ENCODE measurements around the gene GPR15.
"Not testable (repeated sequence)": the region's sequence is repeated elsewhere in the genome, so short reads cannot be mapped to it uniquely, and the experiment has no call there.

The GPR15 gene

GRCh38 chr3:98556164-98557130, 24.7 kb downstream of the GPR15 start:
- TF ChIP-seq CTCF (IDR thresholded peaks at IDR 0.05; ENCODE audit: unreplicated experiment in 3 of 3) = no peak
- H3K9me3 Mint-ChIP-seq = no peaks in the 10 kb centered on the region
- H3K36me3 Mint-ChIP-seq (ENCODE audit: low read depth) = no peaks in the 10 kb centered on the region
- H3K27me3 Mint-ChIP-seq (ENCODE audit: low read depth) = no peaks in the 10 kb centered on the region
- no peak overlapping the region for H3K4me3 Mint-ChIP-seq
- no peaks in the 10 kb centered on the region for H3K4me1 Mint-ChIP-seq
- no peak overlapping the region for H3K27ac Mint-ChIP-seq

GRCh38 chr3:98557324-98558010, 25.7 kb downstream of the GPR15 start:
- Mint-ChIP-seq H3K9me3 (no peaks in the 10 kb centered on the region), H3K27ac (no peak overlapping the region), H3K4me1 (no peaks in the 10 kb centered on the region), H3K36me3 (ENCODE audit: low read depth) (no peaks in the 10 kb centered on the region), H3K27me3 (ENCODE audit: low read depth) (no peaks in the 10 kb centered on the region), H3K4me3 (no peak overlapping the region)
- no peak for TF ChIP-seq CTCF (IDR thresholded peaks at IDR 0.05; ENCODE audit: unreplicated experiment in 3 of 3)

GRCh38 chr3:98558100-98558827, 26.5 kb downstream of the GPR15 start:
- Mint-ChIP-seq H3K4me1 (no peaks in the 10 kb centered on the region), H3K4me3 (no peak overlapping the region), H3K9me3 (no peaks in the 10 kb centered on the region), H3K27me3 (ENCODE audit: low read depth) (no peaks in the 10 kb centered on the region), H3K36me3 (ENCODE audit: low read depth) (no peaks in the 10 kb centered on the region), H3K27ac (no peak overlapping the region)
- TF ChIP-seq CTCF (IDR thresholded peaks at IDR 0.05; ENCODE audit: unreplicated experiment in 3 of 3) = no peak

- not testable (repeated sequence) for H3K27ac Mint-ChIP-seq; H3K27me3 Mint-ChIP-seq (ENCODE audit: low read depth); H3K9me3 Mint-ChIP-seq; H3K4me1 Mint-ChIP-seq; H3K36me3 Mint-ChIP-seq (ENCODE audit: low read depth); H3K4me3 Mint-ChIP-seq
Observed at GRCh38 chr3:98559769-98560168, 28.0 kb downstream of the GPR15 start.

- no peaks in the 10 kb centered on the region for H3K4me1 Mint-ChIP-seq
- H3K27me3 Mint-ChIP-seq (ENCODE audit: low read depth) = no peaks in the 10 kb centered on the region
- H3K4me3 Mint-ChIP-seq = no peak overlapping the region
- no peaks in the 10 kb centered on the region for H3K36me3 Mint-ChIP-seq (ENCODE audit: low read depth)
- no peaks in the 10 kb centered on the region for H3K9me3 Mint-ChIP-seq
- TF ChIP-seq CTCF (IDR thresholded peaks at IDR 0.05; ENCODE audit: unreplicated experiment in 3 of 3) = no peak
- no peak overlapping the region for H3K27ac Mint-ChIP-seq
Observed at GRCh38 chr3:98560911-98561310, 29.1 kb downstream of the GPR15 start.
